NOMO-1 treated with DMSO at 0.1 percent for 48 hours (cell line): Measurements from ENCODE around the gene FGF14.
"Not testable (repeated sequence)": the region's sequence is repeated elsewhere in the genome, so short reads cannot be mapped to it uniquely, and the experiment has no call there.

Source experiments
- DNase-seq: peaks from one replicate; lab custom pipeline; 2025; ENCODE audit not compliant: unreplicated experiment; lab: John Stamatoyannopoulos, UW

FGF14 gene

GRCh38 chr13:102139626-102140025 is 262.2 kb downstream of the FGF14 start:
- no peak for DNase-seq

GRCh38 chr13:102138635-102139190 is 263.1 kb downstream of the FGF14 start:
- no peak for DNase-seq

- DNase-seq: not testable (repeated sequence)
These were observed 263.9 kb downstream of the FGF14 start for GRCh38 chr13:102137904-102138303.

- no peak for DNase-seq
These were observed 265.0 kb downstream of the FGF14 start for GRCh38 chr13:102136735-102137296.

GRCh38 chr13:102132777-102133295 is 269.0 kb downstream of the FGF14 start:
- no peak for DNase-seq

GRCh38 chr13:102131246-102131645 is 270.6 kb downstream of the FGF14 start:
- no peak for DNase-seq

- DNase-seq: no peak
These were observed 273.5 kb downstream of the FGF14 start for GRCh38 chr13:102128216-102128810.

- DNase-seq: no peak
These were observed 274.7 kb downstream of the FGF14 start for GRCh38 chr13:102127153-102127552.

GRCh38 chr13:102122147-102122546 is 279.7 kb downstream of the FGF14 start:
- DNase-seq: no peak

- no peak for DNase-seq
These were observed 284.5 kb downstream of the FGF14 start for GRCh38 chr13:102117175-102117831.

GRCh38 chr13:102103469-102103868 is 298.4 kb downstream of the FGF14 start:
- DNase-seq: no peak

GRCh38 chr13:102100234-102100633 is 301.6 kb downstream of the FGF14 start:
- DNase-seq: no peak

GRCh38 chr13:102097708-102098107 is 304.1 kb downstream of the FGF14 start:
- no peak for DNase-seq

- not testable (repeated sequence) for DNase-seq
These were observed 308.6 kb downstream of the FGF14 start for GRCh38 chr13:102093288-102093687.

GRCh38 chr13:102091231-102091630 is 310.6 kb downstream of the FGF14 start:
- no peak for DNase-seq

- no peak for DNase-seq
These were observed 311.3 kb downstream of the FGF14 start for GRCh38 chr13:102090532-102090931.

- no peak for DNase-seq
These were observed 312.1 kb downstream of the FGF14 start for GRCh38 chr13:102089722-102090121.

GRCh38 chr13:102089177-102089576 is 312.7 kb downstream of the FGF14 start:
- no peak for DNase-seq

GRCh38 chr13:102073251-102073650 is 328.6 kb downstream of the FGF14 start:
- DNase-seq: no peak

- no peak for DNase-seq
These were observed 330.1 kb downstream of the FGF14 start for GRCh38 chr13:102071711-102072110.

- DNase-seq: not testable (repeated sequence)
These were observed 333.5 kb downstream of the FGF14 start for GRCh38 chr13:102068323-102068722.
